Fibroblast of skin of right biceps (primary cell): ENCODE measurements around the gene NDUFA6.
"Not testable (repeated sequence)": the region's sequence is repeated elsewhere in the genome, so short reads cannot be mapped to it uniquely, and the experiment has no call there.

Experiments used
- DNase-seq: peaks from one replicate; pipeline ENCODE4 v3.0.0-alpha.2; 2013

The NDUFA6 gene

GRCh38 chr22:42090596-42091454 is at the start of gene NDUFA6:
NDUFA6 (minus strand) TSS chr22:42090772; CDS start chr22:42090744, 28 bp downstream.
- DNase-seq = peak; percentile 99

- not testable (repeated sequence) for DNase-seq
Observed at GRCh38 chr22:42140153-42140552, 49.6 kb upstream of the NDUFA6 start.

DNA sequence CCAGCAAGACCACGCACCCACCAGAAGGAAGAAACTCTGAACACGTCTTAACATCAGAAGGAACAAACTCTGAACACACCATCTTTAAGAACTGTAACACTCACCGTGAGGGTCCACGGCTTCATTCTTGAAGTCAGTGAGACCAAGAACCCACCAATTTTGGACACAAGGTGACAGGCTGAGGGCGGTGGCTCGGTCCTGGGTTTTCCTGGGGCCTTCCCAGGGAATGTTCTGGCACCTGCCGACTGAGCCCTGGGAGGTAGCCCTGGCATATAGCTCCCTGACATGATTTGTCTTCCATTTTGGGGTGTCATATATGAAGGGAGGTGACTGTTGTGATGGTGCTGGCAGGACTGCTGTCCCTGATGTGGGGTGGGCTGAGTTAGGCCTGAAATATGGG is 48.9 kb upstream of the NDUFA6 start:
- not testable (repeated sequence) for DNase-seq

GRCh38 chr22:42138972-42139371 is 48.4 kb upstream of the NDUFA6 start:
- no peak for DNase-seq

DNA sequence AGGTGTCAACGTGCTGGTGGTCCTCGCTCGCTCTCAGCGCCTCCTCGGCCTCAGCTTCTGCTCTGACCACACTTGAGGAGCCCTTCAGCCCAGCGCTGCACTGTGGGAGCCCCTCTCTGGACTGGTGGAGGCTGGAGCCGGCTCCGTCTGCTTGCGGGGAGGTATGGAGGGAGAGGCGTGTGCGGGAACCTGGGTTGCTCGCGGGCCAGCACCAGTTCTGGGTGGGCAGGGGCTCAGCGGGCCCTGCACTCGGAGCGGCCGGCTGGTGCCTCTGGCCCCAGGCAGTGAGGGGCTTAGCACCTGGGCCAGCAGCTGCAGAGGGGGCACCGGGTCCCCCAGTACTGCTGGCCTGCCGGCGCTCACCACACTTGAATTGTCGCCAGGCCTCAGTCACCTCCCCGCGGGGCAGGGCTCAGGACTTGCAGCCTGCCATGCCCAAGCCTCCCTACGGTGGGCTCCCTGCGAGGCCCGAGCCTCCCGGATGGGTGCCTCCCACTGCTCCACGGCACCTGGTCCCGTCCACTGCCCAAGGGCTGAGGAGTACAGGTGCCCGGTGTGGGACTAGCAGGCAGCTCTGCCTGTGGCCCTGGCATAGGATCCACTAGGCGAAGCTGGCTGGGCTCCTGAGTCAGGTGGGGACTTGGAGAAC is 47.7 kb upstream of the NDUFA6 start:
- no peak for DNase-seq

GRCh38 chr22:42135688-42136087 is 45.1 kb upstream of the NDUFA6 start:
- DNase-seq = not testable (repeated sequence)

DNA sequence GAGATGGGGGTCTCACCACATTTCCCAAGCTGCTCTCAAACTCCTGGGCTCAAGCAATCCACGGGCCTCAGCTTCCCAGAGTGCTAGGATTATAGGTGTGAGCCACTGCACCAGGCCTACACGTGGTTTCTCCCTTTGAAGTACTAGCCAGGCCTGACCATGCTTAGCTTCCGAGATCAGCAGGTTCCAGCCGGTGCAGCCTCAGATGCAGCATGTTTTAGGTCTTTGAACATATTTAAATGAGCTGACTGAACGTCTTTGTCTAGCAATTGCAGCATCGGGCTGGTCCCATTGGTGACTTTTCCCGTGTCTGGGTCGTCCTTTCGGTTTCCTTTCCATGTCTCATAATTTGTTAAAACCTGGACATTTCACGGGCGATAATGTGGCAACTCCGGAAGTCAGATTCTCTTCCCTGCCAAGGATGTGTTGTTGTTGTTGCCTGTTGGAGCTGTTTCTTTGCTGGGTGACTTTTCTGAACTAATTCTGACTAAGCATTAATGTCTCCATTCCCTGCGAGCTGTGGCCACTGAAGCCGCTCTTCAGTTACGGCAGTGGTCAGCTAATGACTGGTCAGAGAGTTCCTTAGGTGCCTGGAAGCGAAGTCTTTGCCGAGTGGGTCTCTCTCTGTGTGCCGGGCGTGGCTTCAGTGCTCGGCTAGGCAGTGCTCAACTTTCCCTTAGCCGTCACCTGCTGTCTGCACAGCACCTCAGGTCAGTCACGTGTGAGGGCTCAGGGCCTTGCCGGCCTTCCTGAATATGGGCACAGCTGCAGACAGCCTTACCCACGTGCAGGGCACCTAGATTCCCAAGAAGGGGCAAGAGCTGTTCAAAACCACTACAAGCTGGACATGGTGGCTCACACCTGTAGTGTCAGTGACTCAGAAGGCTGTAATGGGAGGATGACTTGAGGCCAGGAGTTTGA is 43.8 kb upstream of the NDUFA6 start:
- no peak for DNase-seq

DNA sequence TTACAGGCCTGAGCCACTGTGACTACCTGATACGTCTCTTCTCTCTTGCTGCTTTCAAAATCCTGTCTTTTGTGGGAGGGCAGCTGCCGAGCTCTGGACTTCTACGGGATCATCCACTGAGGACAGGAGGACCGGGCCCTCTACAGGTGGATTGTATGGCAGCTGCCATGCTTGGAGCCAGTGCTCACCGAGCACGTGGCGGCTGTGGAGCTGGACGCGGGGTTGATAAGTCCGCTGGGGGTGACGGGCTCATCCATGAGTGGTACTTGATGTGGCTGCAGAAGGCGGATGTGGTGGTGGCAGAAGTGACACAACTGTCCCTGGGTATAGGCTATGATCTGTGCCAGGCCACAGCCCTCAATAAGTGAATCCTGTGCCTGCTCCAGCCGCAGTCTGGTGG is 41.9 kb upstream of the NDUFA6 start:
- no peak for DNase-seq

GRCh38 chr22:42131562-42131961 is 41.0 kb upstream of the NDUFA6 start:
- no peak for DNase-seq

DNA sequence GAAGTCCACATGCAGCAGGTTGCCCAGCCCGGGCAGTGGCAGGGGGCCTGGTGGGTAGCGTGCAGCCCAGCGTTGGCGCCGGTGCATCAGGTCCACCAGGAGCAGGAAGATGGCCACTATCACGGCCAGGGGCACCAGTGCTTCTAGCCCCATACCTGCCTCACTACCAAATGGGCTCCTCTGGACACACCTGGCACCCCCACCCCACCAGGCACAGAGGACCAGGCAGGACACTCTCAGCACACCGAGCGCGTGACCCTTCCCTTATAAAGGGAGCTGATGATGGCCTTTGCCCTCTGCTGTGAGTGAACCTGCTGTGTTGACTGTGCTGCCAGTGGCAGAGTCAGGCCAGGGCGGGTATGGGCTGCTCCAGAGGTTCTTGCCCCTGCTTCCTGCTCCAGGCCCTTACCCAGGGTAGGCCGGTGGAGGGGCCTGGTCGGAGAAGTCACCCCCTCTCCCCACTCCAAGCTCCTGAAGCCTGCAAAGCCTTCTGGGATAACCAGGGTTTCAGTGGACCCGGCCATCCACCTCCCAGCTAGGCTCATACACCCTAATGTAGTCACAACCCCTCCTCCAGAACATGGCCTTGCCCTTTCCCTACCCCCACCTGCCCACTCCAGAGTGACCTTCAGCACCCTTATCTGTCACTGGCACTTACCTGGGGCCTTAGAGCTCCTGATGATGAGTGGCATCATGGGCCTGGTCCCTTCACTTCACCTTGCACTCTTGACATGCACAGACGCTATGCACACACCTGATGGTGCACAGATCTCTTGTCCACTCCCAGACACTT is 40.3 kb upstream of the NDUFA6 start, which contains the start of gene CYP2D6:
CYP2D6 (minus strand) TSS at position 172 of the 793 bp plus-strand sequence; CDS start at position 153, 19 bp downstream.
- DNase-seq = not testable (repeated sequence)

GRCh38 chr22:42130182-42130581 is 39.6 kb upstream of the NDUFA6 start:
- not testable (repeated sequence) for DNase-seq

- not testable (repeated sequence) for DNase-seq
Observed at GRCh38 chr22:42128776-42129694, 38.5 kb upstream of the NDUFA6 start.

GRCh38 chr22:42128007-42128406 is 37.4 kb upstream of the NDUFA6 start:
- DNase-seq = not testable (repeated sequence)

DNA sequence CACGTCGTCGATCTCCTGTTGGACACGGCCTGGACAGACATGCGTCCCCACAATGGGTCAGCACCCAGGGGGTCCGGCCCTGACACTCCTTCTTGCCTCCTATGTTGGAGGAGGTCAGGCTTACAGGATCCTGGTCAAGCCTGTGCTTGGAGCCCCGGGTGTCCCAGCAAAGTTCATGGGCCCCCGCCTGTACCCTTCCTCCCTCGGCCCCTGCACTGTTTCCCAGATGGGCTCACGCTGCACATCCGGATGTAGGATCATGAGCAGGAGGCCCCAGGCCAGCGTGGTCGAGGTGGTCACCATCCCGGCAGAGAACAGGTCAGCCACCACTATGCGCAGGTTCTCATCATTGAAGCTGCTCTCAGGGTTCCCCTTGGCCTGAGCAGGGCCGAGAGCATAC is 37.0 kb upstream of the NDUFA6 start:
- DNase-seq = no peak

- DNase-seq = not testable (repeated sequence)
Observed at GRCh38 chr22:42123529-42123928, 33.0 kb upstream of the NDUFA6 start.

DNA sequence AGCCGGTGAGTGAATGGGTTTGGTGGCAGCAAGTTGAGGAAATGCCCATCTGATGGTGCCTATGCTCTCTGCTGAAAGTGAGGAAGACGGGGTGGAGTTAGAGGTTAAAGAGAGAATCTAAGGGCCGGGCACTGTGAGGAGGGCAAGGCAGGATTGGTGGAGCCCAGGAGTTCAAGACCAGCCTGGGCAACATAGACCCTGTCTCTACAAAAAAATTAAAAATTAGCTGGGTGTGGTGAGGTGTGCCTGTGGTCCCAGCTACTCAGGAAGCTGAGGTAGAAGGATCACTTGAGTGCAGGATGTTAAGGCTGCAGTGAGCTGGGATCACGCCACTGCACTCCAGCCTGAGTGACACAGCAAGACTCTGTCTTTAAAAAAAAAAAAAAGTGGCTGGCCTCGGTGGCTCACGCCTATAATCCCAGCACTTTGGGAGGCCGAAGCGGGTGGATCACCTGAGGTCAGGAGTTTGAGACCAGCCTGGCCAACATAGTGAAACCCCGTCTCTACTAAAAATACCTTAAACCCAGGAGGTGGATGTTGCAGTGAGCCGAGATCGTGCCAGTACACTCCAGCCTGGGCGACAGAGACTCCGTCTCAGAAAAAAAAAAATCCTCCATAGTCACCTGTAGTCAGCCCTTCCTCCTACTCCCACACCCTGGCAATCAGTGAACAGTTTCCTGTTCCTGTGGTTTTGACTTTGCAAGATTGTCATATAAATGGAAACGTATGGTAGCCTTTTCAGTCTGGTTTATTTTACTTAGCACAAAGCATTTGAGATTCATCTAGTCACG is 29.9 kb upstream of the NDUFA6 start:
- DNase-seq = not testable (repeated sequence)

GRCh38 chr22:42116848-42117424 is 26.4 kb upstream of the NDUFA6 start:
- no peak for DNase-seq

DNA sequence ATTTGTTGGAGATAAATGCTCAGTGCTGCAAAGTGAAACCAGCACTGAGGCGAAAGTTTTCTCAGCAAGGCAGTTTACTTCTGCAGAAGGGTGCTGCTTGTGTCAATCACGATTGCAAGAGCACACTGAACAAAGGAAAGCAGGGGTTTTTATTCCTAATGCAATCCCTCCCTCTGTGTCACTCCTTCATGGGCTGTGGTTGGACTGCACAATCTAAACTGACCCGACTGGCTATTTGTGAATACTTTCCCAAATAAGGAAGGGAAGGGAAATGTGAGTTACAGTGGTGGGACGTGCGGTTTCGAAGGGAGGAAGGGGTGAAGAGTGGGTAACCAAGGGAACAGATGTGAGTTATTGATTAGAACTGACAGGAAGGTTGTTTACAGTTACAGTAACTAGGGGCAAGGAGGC is 24.9 kb upstream of the NDUFA6 start:
- DNase-seq = not testable (repeated sequence)

DNA sequence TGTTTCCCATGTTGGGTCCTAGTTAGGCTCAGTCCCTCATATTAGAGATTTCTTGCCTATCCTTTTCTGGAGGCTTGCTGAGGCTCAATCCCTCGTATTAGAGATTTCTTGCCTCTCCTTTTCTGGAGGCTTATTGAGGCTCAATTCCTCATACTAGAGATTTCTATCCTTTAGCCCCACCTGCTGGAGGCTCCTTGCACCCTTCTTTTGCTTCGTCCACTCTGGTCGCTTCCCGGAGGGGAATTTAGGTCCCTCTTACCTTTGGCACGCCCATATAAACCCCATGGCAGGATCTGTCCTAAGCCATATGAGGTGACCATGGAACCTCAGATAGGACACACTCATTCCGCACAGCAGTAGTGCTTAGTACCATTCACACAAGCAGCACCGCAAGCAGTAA is 24.1 kb upstream of the NDUFA6 start:
- DNase-seq = no peak

DNA sequence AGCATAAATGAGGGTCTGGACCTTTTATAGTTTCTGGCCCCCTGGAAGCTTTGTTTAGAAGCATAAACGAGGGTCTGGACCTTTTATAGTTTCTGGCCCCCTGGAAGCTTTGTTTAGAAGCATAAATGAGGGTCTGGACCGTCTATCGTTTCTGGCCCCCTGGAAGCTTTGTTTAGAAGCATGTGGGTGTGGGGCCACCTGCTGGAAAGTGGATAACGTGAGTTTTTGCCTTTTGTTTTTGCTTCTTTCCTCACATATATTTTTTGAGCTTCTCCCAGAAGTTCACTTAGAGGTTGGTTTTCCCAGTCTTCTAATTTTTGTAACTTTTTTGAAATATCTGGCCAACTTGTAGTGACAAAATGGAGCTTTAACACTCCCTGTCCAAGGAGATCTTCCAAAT is 22.2 kb upstream of the NDUFA6 start:
- not testable (repeated sequence) for DNase-seq
